Kidney capillary endothelial cell (primary cell): ENCODE measurements around the gene POLE.
A peak's percentile ranks its signal among the peaks of the same experiment; 100 is the strongest.

Experiments used
- DNase-seq: peaks from one replicate; pipeline ENCODE4 v3.0.0-alpha.2; 2018; ENCODE audit warnings: low spot score

Gene POLE

GRCh38 chr12:132653567-132654290, 33.4 kb downstream of the POLE start:
- DNase-seq, result no peak

- no peak for DNase-seq
Measured at GRCh38 chr12:132651444-132652100, 35.6 kb downstream of the POLE start.

GRCh38 chr12:132649226-132649945, 37.8 kb downstream of the POLE start:
- DNase-seq, result no peak

- no peak for DNase-seq
Measured at GRCh38 chr12:132648616-132649225, 38.4 kb downstream of the POLE start.

GRCh38 chr12:132647858-132648257, 39.3 kb downstream of the POLE start:
- DNase-seq, result no peak

GRCh38 chr12:132646850-132647249, 40.3 kb downstream of the POLE start:
- DNase-seq, result no peak

- DNase-seq, result no peak
Measured at GRCh38 chr12:132642846-132643835, 44.0 kb downstream of the POLE start.

GRCh38 chr12:132641811-132642650, 45.1 kb downstream of the POLE start:
- DNase-seq, result no peak

GRCh38 chr12:132640936-132641335, 46.2 kb downstream of the POLE start:
- DNase-seq, result no peak

- no peak for DNase-seq
Measured at GRCh38 chr12:132639956-132640520, 47.1 kb downstream of the POLE start.

GRCh38 chr12:132638541-132639408, 48.4 kb downstream of the POLE start:
- peak; percentile 31 for DNase-seq

GRCh38 chr12:132637811-132638210, 49.3 kb downstream of the POLE start:
- no peak for DNase-seq

GRCh38 chr12:132635076-132635955, 51.8 kb downstream of the POLE start:
- DNase-seq, result no peak

GRCh38 chr12:132634411-132634990, 52.6 kb downstream of the POLE start:
- DNase-seq, result no peak

GRCh38 chr12:132633901-132634300, 53.2 kb downstream of the POLE start:
- no peak for DNase-seq

- no peak for DNase-seq
Measured at GRCh38 chr12:132633398-132633797, 53.7 kb downstream of the POLE start.

GRCh38 chr12:132632521-132633228, 54.5 kb downstream of the POLE start:
- no peak for DNase-seq
